ENCODE data around the gene IGSF3. TPM values are rescaled to one million over a fixed set of nuclear protein-coding genes. Genes with fewer than 3 reads are reported as not detected.
A peak's percentile ranks its signal among the peaks of the same experiment; 100 is the strongest.
"Not testable (repeated sequence)": the region's sequence is repeated elsewhere in the genome, so short reads cannot be mapped to it uniquely, and the experiment has no call there.

Gene IGSF3
- polyA plus RNA-seq, 1 experiment: 0.15 TPM

DNA sequence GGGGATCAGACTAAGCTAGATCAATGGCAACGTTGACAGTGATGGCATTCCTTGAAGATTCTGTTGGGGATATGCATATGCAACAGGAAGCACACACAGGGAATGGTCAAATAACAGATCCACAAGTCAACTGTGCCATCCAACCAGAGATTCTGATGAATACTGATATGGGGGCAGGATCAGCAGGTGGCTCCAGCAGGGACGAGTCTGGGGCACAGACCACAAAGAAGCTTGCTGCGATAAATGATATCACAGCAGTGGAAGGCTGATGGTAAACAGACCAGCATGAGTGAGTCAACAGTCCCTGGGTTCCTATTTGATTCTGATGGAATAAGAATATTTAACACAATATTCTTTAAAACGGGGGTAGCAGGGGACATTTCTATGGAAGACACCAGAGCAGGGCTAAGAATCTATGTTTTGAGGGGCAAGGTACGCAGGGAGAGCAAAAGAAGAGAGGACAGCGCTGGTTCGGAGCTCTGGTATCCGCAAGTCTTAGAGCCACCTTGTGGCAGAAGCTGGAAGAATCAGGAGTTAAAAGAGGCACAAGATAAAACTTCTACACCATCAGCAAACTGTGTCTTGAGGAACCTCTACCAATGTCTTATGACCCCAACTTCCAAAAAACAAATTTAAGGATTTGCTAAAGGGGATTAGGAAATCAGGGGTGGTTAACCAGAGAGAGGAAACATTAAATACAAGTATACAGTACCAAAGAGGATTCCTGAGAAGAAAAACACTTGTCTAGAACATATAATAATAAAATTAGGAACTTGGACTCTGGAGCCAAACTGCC, 71.4 kb downstream of the IGSF3 start:
- DNase-seq (ENCODE audit: low read depth); H3K4me3 ChIP-seq (ENCODE audit: low read depth, low read length); H3K27me3 ChIP-seq (ENCODE audit: control insufficient read depth, insufficient read depth, low read length); H3K36me3 ChIP-seq (ENCODE audit: control insufficient read depth, insufficient read depth, low read length); POLR2A ChIA-PET: not testable (repeated sequence)
- CTCF ChIA-PET: interaction anchor here (0.5 to 5.3 kb wide), 14 partner anchors 10 to 615 kb away, joined by 3 to 75 read pairs (median 4); partner anchors contain the start of genes CD58 and IGSF3
- TF ChIP-seq, protein P1, sequence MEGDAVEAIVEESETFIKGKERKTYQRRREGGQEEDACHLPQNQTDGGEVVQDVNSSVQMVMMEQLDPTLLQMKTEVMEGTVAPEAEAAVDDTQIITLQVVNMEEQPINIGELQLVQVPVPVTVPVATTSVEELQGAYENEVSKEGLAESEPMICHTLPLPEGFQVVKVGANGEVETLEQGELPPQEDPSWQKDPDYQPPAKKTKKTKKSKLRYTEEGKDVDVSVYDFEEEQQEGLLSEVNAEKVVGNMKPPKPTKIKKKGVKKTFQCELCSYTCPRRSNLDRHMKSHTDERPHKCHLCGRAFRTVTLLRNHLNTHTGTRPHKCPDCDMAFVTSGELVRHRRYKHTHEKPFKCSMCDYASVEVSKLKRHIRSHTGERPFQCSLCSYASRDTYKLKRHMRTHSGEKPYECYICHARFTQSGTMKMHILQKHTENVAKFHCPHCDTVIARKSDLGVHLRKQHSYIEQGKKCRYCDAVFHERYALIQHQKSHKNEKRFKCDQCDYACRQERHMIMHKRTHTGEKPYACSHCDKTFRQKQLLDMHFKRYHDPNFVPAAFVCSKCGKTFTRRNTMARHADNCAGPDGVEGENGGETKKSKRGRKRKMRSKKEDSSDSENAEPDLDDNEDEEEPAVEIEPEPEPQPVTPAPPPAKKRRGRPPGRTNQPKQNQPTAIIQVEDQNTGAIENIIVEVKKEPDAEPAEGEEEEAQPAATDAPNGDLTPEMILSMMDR (IDR thresholded peaks at IDR 0.05; ENCODE audit: insufficient read depth, low read depth, low read length): peak; percentile 59

DNA sequence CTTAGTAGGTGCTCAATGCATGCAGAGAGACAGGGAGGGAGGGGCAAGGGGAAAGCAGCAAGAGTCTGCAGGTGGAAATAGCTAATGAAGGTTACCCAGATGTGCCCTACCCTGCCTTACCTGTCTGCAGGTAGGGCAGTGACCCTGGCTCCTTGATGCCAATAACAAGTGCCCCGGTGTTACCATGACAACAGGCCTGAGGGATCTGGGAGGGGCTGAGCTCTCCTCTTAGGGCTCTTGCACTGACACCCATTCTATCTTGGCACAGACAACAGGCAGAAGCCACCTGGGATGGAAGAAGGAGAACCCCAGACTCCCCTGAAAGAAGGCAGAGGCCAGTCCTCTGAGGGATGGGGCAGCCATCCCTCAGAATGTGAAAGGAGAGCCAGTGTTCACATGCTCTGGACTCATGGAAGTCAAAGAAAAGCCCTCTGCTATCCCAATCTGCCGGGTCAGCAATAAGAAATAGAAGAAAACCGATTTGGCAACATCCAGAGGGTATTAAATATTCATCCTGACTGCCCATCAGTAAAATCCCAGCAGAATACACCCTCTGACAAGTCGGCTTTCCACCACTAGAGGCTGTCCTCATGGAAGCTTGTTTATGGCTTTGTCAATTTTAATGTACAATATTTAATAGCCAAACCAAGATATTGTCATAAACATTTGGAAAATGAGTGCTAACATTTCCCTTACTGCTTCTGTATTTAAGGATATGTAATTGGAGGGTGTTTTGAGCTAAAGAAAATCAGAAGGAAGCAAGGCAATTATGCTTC, 72.3 kb downstream of the IGSF3 start:
- H3K36me3 ChIP-seq (ENCODE audit: control insufficient read depth, insufficient read depth, low read length); POLR2A ChIA-PET; H3K27me3 ChIP-seq (ENCODE audit: control insufficient read depth, insufficient read depth, low read length); H3K4me3 ChIP-seq (ENCODE audit: low read depth, low read length); DNase-seq (ENCODE audit: low read depth): not testable (repeated sequence)
- CTCF ChIA-PET: interaction anchor here (0.6 to 5.3 kb wide), 12 partner anchors 9 to 456 kb away, joined by 3 to 75 read pairs (median 6); partner anchors contain the start of genes CD58 and IGSF3
- TF ChIP-seq, protein P1 (IDR thresholded peaks at IDR 0.05; ENCODE audit: insufficient read depth, low read depth, low read length): peak; percentile 32; the same call in 1 of the 2 replicates

DNA sequence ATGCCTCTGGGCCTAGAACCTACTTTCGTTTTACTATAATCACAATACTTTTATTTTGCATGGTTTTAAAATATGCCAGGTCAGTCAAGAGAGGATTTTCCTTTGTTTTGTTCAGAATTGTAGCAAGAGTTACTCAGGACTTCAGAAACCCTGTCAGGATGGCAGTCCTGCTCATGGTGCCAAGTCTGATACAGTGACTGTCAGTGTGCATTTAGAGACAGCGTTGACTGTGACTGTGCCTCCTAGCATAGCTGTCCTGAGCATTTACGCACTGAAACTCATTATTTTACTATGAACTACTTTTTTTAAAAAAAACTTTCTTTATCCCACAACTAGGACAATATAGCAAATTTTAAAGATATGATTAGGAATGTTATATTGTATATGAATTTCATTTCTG, 73.6 kb downstream of the IGSF3 start:
- H3K27me3 ChIP-seq (ENCODE audit: control insufficient read depth, insufficient read depth, low read length); POLR2A ChIA-PET; DNase-seq (ENCODE audit: low read depth); H3K36me3 ChIP-seq (ENCODE audit: control insufficient read depth, insufficient read depth, low read length); H3K4me3 ChIP-seq (ENCODE audit: low read depth, low read length): not testable (repeated sequence)
- CTCF ChIA-PET: interaction anchor here (2.5 kb wide), 1 partner anchor 19 kb away, joined by 7 read pairs; no protein-coding TSS in a partner anchor

DNA sequence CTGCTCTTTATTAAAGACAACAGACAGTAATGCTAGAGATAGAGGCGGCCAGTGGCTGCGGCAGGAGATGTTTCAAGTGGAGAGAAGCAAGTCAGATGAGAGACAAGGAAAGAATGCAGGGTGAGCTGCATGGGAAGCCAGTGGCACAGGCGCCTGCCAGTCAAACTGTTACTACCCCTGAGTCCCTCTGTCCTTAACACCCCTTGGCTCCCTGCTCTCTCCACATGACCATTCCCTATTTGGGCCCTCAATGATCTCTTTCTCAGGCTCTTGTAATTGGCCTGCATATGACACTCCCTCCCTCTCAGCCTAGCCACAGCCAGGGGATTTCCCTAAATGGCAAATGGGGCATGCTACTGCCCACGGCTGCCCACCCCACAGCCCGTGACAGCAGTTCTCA, 74.1 kb downstream of the IGSF3 start:
- H3K4me3 ChIP-seq (ENCODE audit: low read depth, low read length); POLR2A ChIA-PET: not testable (repeated sequence)

DNA sequence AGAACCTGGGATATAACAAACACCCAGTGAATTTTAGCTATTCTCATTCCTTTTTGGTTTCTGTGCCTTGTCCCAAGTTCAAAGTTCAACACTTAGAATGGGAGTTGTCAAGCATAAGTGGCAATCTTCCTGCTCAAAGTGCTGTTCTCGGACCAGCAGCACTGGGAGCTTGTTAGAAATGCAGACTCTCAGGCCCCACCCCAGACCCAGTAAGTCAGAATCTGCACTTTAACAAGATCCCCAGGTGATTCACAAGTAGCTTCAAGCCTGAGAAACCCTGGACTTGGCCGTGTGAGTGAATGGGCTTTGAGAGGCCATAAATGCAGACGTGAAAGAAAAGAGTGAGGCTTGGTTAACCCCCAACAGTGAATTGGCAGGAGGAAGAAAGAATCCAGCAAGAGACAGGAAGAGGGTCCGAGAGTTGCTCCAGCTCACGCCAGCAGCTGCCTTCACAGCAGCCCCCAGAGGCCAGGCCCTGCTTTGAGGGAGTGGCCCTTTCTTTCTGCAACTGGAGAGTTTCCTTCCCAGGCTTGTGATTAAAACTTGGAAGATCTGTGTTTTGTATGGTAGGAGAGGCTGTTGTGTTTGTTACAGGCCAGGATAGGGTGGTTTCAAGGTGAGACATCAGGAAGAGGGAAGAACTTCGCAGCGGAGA, 75.5 kb downstream of the IGSF3 start:
- H3K4me3 ChIP-seq (ENCODE audit: low read depth, low read length); DNase-seq (ENCODE audit: low read depth); H3K36me3 ChIP-seq (ENCODE audit: control insufficient read depth, insufficient read depth, low read length); POLR2A ChIA-PET; H3K27me3 ChIP-seq (ENCODE audit: control insufficient read depth, insufficient read depth, low read length): not testable (repeated sequence)
- CTCF ChIA-PET: interaction anchor here (2.5 kb wide), 1 partner anchor 17 kb away, joined by 7 read pairs; no protein-coding TSS in a partner anchor

More for the DNA sequence above, 74.1 kb downstream of the IGSF3 start:
- not testable (repeated sequence) for H3K27me3 ChIP-seq (ENCODE audit: control insufficient read depth, insufficient read depth, low read length); DNase-seq (ENCODE audit: low read depth); H3K36me3 ChIP-seq (ENCODE audit: control insufficient read depth, insufficient read depth, low read length)
- CTCF ChIA-PET: interaction anchor here (2.5 kb wide), 1 partner anchor 19 kb away, joined by 7 read pairs; no protein-coding TSS in a partner anchor

DNA sequence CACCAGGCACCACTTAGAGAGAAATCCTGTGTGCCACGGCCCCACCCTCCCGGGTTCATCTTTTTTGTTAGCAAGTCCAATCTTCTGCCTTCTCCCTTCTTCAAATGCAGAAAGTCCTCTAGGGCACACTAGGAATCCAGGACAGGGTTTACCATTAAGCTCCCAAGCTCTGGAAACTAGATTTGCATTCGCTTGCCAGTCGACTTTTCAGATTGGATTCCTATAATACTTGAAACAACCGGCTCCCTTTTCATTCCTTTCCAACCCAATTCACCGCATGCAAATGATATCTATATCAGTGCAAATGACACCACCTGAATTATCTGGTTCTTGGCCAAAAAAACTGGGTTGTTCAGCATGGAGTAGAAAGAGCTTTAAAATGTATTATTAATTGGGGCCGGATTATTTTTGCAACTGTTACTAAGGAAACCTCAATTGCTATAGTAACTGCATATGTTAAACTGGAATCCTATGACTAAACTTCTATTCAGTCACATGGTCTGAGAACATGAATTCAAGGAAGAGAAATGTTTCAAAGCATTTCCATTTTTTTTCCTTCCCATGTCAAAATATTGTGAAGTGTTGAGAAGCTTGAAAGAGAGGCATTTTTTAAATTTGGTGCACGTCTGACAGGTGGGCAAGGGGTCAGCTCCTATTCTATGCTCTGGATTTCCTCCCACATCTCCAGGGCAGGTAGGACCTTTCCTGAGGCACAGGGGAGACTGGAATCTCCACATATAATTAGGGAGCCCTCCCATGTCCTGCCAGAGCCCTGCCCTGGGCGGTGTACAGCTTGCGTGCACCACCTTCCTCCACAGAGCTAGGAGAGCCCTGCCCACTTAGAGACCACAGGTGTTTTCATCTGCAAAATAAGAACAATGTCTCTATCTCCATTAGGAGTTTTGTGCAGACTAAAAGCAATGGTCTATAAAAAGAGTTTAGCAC, 76.3 kb downstream of the IGSF3 start:
- H3K36me3 ChIP-seq (ENCODE audit: control insufficient read depth, insufficient read depth, low read length); DNase-seq (ENCODE audit: low read depth); H3K4me3 ChIP-seq (ENCODE audit: low read depth, low read length); H3K27me3 ChIP-seq (ENCODE audit: control insufficient read depth, insufficient read depth, low read length); POLR2A ChIA-PET: not testable (repeated sequence)
- CTCF ChIA-PET: interaction anchor here (2.5 kb wide), 1 partner anchor 17 kb away, joined by 7 read pairs; no protein-coding TSS in a partner anchor

DNA sequence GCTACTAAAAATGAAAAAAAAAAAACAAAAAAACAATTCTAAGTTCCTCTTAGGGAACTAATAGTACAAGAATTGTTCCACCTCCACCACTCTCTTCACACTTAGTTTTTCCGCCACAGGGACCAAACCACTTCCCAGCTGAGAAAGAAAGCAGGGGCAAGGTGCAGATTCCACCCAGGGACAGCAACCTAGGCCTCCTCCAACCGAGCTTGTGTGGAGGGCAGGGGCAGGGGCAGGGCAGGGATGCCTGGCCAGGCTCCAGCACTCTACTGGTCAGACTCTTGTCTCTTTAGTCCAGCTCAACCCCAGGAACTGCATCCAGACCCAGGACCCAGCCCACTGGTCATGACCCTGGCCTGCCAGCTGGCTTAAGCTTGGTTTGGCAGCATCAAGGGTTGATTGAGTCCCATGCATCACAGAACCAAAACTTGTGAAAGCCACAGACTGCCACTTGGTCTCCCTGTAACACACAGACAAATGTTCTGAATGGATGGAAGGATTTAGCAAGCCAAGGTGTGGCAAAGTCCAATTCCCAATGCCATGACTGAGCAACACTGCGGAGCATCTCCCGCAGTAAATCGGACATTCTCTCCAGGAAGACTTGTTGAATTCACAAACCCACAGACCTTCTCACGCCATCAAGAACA, 77.1 kb downstream of the IGSF3 start:
- H3K36me3 ChIP-seq (ENCODE audit: control insufficient read depth, insufficient read depth, low read length); POLR2A ChIA-PET; DNase-seq (ENCODE audit: low read depth); H3K4me3 ChIP-seq (ENCODE audit: low read depth, low read length); H3K27me3 ChIP-seq (ENCODE audit: control insufficient read depth, insufficient read depth, low read length): not testable (repeated sequence)
- CTCF ChIA-PET: interaction anchor here (1.4 kb wide), 1 partner anchor 16 kb away, joined by 3 read pairs; no protein-coding TSS in a partner anchor

DNA sequence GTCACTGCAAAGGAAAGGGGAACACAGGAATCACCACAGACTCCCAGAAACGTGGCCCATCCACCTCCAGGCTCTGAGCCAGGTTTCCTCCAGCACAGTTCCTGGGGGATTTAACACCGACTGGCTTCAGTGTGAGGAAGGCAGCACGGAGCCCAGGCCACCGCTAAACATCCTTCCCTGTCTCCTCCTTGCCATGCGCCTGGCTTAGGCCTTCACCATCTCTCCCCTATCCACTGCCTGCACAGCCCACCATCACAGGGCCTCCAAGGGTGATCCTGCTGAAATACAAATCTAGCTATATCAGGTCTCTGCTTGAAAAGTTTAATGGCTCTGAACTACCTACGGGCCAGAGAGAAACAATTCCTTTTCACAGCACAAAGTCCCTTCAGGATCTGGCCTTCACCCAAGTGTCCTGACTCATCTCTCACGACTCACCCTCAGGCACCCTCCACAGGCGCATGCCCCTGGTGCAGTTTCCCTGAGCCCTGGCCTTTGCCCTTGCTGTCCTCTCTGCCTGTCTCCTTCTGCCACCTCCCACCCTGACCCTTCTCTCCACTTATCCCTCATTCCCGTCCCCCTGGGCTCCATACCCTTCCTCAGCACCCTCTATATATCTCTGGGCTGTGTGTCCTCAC, 78.3 kb downstream of the IGSF3 start:
- H3K27me3 ChIP-seq (ENCODE audit: control insufficient read depth, insufficient read depth, low read length); DNase-seq (ENCODE audit: low read depth); H3K36me3 ChIP-seq (ENCODE audit: control insufficient read depth, insufficient read depth, low read length); POLR2A ChIA-PET; H3K4me3 ChIP-seq (ENCODE audit: low read depth, low read length): not testable (repeated sequence)
- CTCF ChIA-PET: interaction anchor here (1.4 kb wide), 1 partner anchor 15 kb away, joined by 3 read pairs; no protein-coding TSS in a partner anchor
